Transverse colon (tissue), 4 donors: Measurements from ENCODE around the gene PITPNC1.

Experiments
- CTCF ChIP-seq, 5 experiments: fragments of 200-600 bp in 3 of 5; fragments of 450-650 bp in 2 of 5; sonication (generic) in 3 of 5; IDR thresholded peaks; 1 replicate in 2 of 5; 2 replicates in 3 of 5; pipeline ENCODE4 v1.5.1; 2016 to 2017; ENCODE audit warnings: antibody characterized with exemption in 5 of 5, inconsistent platforms in 3 of 5, mild to moderate bottlenecking in 2 of 5, moderate library complexity in 1 of 5
- POLR2AphosphoS5 ChIP-seq, 3 donors: sonication (generic); formaldehyde crosslinking; IDR thresholded peaks; one replicate each; pipeline ENCODE4 v1.6.1; 2016; ENCODE audit warnings: antibody characterized with exemption in 3 of 3

- TF ChIP-seq CTCF (IDR thresholded peaks at IDR 0.05) (no peak), POLR2AphosphoS5 (IDR thresholded peaks at IDR 0.05) (no peak)
These were observed 92.3 kb downstream of the PITPNC1 start for GRCh38 chr17:67469208-67469980.
